ENCODE data around the gene DYNLL1. TPM values are rescaled to one million over a fixed set of nuclear protein-coding genes. Genes with fewer than 3 reads are reported as not detected.

The DYNLL1 gene
- total and polyA plus RNA-seq, 4 donors = 101 to 275 (median 183) TPM

GRCh38 chr12:120474616-120474960 is 21.3 kb upstream of the DYNLL1 start:
- Histone ChIP-seq H3K27ac (ENCODE audit: low read depth in 1 of 2, low read length in 2 of 2) (no peak overlapping the region), H3K4me1 (ENCODE audit: control insufficient read depth in 4 of 4, insufficient read depth in 4 of 4, low read length in 3 of 4) (peaks cover 0 to 7% (median 4%) of the 10 kb centered on the region in 4 donors), H3K27me3 (ENCODE audit: control insufficient read depth in 4 of 4, insufficient read depth in 4 of 4, low read length in 3 of 4) (no peaks in the 10 kb centered on the region), H3K9me3 (ENCODE audit: control insufficient read depth in 4 of 4, low read length in 3 of 4) (no peaks in the 10 kb centered on the region), H3K9ac (ENCODE audit: low read depth in 1 of 2, low read length in 2 of 2) (no peak overlapping the region), H3K36me3 (ENCODE audit: control insufficient read depth in 4 of 4, insufficient read depth in 3 of 4, low read depth in 1 of 4, low read length in 3 of 4) (no peaks in the 10 kb centered on the region), H3K4me3 (ENCODE audit: low read depth in 1 of 3, low read length in 3 of 3) (no peak overlapping the region)
- TF ChIP-seq, protein P1, sequence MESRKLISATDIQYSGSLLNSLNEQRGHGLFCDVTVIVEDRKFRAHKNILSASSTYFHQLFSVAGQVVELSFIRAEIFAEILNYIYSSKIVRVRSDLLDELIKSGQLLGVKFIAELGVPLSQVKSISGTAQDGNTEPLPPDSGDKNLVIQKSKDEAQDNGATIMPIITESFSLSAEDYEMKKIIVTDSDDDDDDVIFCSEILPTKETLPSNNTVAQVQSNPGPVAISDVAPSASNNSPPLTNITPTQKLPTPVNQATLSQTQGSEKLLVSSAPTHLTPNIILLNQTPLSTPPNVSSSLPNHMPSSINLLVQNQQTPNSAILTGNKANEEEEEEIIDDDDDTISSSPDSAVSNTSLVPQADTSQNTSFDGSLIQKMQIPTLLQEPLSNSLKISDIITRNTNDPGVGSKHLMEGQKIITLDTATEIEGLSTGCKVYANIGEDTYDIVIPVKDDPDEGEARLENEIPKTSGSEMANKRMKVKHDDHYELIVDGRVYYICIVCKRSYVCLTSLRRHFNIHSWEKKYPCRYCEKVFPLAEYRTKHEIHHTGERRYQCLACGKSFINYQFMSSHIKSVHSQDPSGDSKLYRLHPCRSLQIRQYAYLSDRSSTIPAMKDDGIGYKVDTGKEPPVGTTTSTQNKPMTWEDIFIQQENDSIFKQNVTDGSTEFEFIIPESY (IDR thresholded peaks at IDR 0.05) = no peak
- no peak for TF ChIP-seq YY1 (IDR thresholded peaks at IDR 0.05)
- no peak for TF ChIP-seq TAF1 (conservative IDR thresholded peaks at IDR 0.05)
- TF ChIP-seq, protein P2, sequence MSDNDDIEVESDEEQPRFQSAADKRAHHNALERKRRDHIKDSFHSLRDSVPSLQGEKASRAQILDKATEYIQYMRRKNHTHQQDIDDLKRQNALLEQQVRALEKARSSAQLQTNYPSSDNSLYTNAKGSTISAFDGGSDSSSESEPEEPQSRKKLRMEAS (IDR thresholded peaks at IDR 0.05) = no peak
- no peak for TF ChIP-seq GABPA (IDR thresholded peaks at IDR 0.05 in 1 of 2, conservative IDR thresholded peaks at IDR 0.05 in 1 of 2)
- no peak for TF ChIP-seq EGR1 (IDR thresholded peaks at IDR 0.05; ENCODE audit: low read depth in 2 of 2)
- no peak for TF ChIP-seq NR2F2 (IDR thresholded peaks at IDR 0.05)
- no peak for TF ChIP-seq HNF4G (IDR thresholded peaks at IDR 0.05)
- TF ChIP-seq HNF4A (conservative IDR thresholded peaks at IDR 0.05) = no peak
- TF ChIP-seq, protein P3, sequence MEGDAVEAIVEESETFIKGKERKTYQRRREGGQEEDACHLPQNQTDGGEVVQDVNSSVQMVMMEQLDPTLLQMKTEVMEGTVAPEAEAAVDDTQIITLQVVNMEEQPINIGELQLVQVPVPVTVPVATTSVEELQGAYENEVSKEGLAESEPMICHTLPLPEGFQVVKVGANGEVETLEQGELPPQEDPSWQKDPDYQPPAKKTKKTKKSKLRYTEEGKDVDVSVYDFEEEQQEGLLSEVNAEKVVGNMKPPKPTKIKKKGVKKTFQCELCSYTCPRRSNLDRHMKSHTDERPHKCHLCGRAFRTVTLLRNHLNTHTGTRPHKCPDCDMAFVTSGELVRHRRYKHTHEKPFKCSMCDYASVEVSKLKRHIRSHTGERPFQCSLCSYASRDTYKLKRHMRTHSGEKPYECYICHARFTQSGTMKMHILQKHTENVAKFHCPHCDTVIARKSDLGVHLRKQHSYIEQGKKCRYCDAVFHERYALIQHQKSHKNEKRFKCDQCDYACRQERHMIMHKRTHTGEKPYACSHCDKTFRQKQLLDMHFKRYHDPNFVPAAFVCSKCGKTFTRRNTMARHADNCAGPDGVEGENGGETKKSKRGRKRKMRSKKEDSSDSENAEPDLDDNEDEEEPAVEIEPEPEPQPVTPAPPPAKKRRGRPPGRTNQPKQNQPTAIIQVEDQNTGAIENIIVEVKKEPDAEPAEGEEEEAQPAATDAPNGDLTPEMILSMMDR (IDR thresholded peaks at IDR 0.05; ENCODE audit: low read depth, low read length, missing input control) = no peak
- TF ChIP-seq FOXA2 (IDR thresholded peaks at IDR 0.05) = no peak
- TF ChIP-seq, protein P4, sequence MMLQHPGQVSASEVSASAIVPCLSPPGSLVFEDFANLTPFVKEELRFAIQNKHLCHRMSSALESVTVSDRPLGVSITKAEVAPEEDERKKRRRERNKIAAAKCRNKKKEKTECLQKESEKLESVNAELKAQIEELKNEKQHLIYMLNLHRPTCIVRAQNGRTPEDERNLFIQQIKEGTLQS (IDR thresholded peaks at IDR 0.05) = no peak
- TF ChIP-seq, protein P5, sequence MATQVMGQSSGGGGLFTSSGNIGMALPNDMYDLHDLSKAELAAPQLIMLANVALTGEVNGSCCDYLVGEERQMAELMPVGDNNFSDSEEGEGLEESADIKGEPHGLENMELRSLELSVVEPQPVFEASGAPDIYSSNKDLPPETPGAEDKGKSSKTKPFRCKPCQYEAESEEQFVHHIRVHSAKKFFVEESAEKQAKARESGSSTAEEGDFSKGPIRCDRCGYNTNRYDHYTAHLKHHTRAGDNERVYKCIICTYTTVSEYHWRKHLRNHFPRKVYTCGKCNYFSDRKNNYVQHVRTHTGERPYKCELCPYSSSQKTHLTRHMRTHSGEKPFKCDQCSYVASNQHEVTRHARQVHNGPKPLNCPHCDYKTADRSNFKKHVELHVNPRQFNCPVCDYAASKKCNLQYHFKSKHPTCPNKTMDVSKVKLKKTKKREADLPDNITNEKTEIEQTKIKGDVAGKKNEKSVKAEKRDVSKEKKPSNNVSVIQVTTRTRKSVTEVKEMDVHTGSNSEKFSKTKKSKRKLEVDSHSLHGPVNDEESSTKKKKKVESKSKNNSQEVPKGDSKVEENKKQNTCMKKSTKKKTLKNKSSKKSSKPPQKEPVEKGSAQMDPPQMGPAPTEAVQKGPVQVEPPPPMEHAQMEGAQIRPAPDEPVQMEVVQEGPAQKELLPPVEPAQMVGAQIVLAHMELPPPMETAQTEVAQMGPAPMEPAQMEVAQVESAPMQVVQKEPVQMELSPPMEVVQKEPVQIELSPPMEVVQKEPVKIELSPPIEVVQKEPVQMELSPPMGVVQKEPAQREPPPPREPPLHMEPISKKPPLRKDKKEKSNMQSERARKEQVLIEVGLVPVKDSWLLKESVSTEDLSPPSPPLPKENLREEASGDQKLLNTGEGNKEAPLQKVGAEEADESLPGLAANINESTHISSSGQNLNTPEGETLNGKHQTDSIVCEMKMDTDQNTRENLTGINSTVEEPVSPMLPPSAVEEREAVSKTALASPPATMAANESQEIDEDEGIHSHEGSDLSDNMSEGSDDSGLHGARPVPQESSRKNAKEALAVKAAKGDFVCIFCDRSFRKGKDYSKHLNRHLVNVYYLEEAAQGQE (IDR thresholded peaks at IDR 0.05) = no peak
- no peak for TF ChIP-seq SP1 (IDR thresholded peaks at IDR 0.05)
- TF ChIP-seq JUND (IDR thresholded peaks at IDR 0.05) = no peak
- TF ChIP-seq FOXA1 (IDR thresholded peaks at IDR 0.05) = no peak
- DNase-seq (ENCODE audit: low spot score) = no peak
- WGBS = 51% methylated on average over 2 of the region's 2 CpGs

DNA sequence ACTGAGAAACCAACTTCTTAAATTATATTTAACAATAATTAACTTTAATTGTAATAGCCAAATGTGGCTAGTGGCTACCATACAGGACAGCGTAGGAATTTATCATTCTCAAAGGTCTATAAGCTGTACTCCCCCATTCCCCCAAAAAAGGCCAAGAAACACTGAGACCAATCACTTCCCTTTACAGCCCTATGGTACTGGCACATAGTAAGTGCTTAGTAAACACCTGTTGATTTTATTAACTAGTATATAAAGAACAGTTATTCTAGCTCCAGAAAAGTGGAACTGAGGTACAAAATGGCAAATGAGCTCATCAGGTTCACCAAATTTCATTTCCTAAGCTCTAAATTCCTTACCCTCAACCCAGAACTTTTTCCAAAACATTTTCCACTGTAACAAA is 20.3 kb upstream of the DYNLL1 start:
- 99% methylated on average over 1 of the region's 1 CpG for WGBS
- H3K27me3 ChIP-seq (ENCODE audit: control insufficient read depth in 4 of 4, insufficient read depth in 4 of 4, low read length in 3 of 4) = no peaks in the 10 kb centered on the region

More for the DNA sequence above, 20.3 kb upstream of the DYNLL1 start:
- no peak for DNase-seq (ENCODE audit: low spot score)
- H3K4me1 ChIP-seq (ENCODE audit: control insufficient read depth in 4 of 4, insufficient read depth in 4 of 4, low read length in 3 of 4) = no peaks in the 10 kb centered on the region
- no peak overlapping the region for H3K27ac ChIP-seq (ENCODE audit: low read depth in 1 of 2, low read length in 2 of 2)
- no peaks in the 10 kb centered on the region for H3K36me3 ChIP-seq (ENCODE audit: control insufficient read depth in 4 of 4, insufficient read depth in 3 of 4, low read depth in 1 of 4, low read length in 3 of 4)
- no peak overlapping the region for H3K9ac ChIP-seq (ENCODE audit: low read depth in 1 of 2, low read length in 2 of 2)
- TF ChIP-seq GABPA (IDR thresholded peaks at IDR 0.05 in 1 of 2, conservative IDR thresholded peaks at IDR 0.05 in 1 of 2) (no peak), NR2F2 (IDR thresholded peaks at IDR 0.05) (no peak)
- H3K9me3 ChIP-seq (ENCODE audit: control insufficient read depth in 4 of 4, low read length in 3 of 4) = no peaks in the 10 kb centered on the region
- no peak overlapping the region for H3K4me3 ChIP-seq (ENCODE audit: low read depth in 1 of 3, low read length in 3 of 3)

Data from liver (tissue), 9 donors.